GM19468 (cell line): ENCODE data around the gene ODAD3.
"Not testable (repeated sequence)": the region's sequence is repeated elsewhere in the genome, so short reads cannot be mapped to it uniquely, and the experiment has no call there.

Source experiments
- ATAC-seq: cut with Tn5 transposase; IDR thresholded peaks from one replicate; pipeline ENCODE4 v1.9.1; 2021; ENCODE audit warnings: mild to moderate bottlenecking, moderate library complexity, moderate number of reproducible peaks; ENCODE audit not compliant: unreplicated experiment; ENCODE audit errors: extremely low read depth

ODAD3 gene

GRCh38 chr19:11435057-11435832 is at the start of gene ODAD3, which contains the start of gene PRKCSH:
Gene ODAD3 (minus strand): TSS chr19:11435121. CDS start chr19:11435016, 105 bp downstream.
Gene PRKCSH (plus strand): TSS chr19:11435635. CDS start chr19:11436118, 483 bp downstream.
- peak; percentile 82 for ATAC-seq

- no peak for ATAC-seq
Measured at GRCh38 chr19:11483366-11484111, 48.6 kb upstream of the ODAD3 start.

DNA sequence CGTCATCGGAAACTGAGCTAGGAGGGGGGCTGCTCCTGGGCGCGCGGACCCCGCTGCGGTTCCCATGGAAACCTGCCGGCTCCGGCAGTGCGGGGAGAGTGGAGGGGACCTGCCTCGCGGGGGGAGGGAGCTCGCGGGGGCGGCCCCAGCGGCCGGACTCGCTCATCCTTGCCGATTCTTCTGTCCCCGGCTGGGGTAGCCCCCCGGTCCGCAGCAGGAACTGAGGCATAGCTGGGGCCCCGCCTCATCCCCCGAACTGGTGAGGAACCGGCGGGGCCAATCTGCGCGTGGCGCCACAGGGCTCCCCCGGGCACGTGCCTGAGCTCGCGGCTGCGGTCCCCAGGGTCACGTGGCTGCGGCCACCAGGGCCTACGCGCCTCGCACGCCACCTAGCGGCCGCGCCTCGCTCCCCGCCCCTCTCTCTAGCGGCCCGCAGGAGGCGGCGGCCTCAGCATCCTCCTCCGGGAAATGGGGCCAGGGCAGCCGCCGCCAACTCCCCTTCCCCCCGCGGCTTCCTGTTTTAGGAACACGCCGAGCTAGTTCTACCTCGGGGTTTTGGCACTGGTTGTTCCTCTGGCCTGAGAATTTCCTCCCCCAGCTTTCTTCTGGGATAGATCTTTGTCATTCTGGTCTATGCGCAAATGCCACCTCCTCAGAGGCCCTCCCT is 47.6 kb upstream of the ODAD3 start:
- ATAC-seq = peak; percentile 35

- no peak for ATAC-seq
Measured at GRCh38 chr19:11481534-11482383, 46.8 kb upstream of the ODAD3 start.

- ATAC-seq = no peak
Measured at GRCh38 chr19:11480715-11481533, 46.0 kb upstream of the ODAD3 start, which contains the start of gene ELAVL3. Gene ELAVL3 (minus strand): TSS chr19:11481046. CDS start chr19:11480608, 438 bp downstream.

GRCh38 chr19:11479898-11480714 is 45.2 kb upstream of the ODAD3 start:
- no peak for ATAC-seq

- no peak for ATAC-seq
Measured at GRCh38 chr19:11479090-11479897, 44.4 kb upstream of the ODAD3 start.

- no peak for ATAC-seq
Measured at GRCh38 chr19:11478167-11479089, 43.5 kb upstream of the ODAD3 start.

- ATAC-seq = no peak
Measured at GRCh38 chr19:11475861-11476260, 40.9 kb upstream of the ODAD3 start.

GRCh38 chr19:11475343-11475742 is 40.4 kb upstream of the ODAD3 start:
- not testable (repeated sequence) for ATAC-seq

DNA sequence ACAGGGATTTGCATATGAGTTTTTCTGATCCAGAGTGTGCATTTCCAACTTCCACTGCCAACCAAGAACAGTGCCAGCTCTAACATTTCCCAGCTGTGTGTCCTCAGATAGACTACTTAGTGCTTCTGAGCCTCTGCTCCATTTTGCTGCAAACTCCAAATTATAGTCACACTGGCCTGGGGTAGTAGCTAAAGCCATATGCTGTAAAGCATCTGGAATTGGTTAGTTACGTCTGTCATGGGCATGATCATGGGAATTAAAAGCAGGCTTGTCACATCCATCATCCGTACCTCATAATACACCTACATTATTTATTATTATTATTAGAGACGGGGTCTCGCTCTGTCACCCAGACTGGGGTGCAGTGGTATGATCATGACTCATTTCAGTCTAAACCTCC is 38.8 kb upstream of the ODAD3 start:
- ATAC-seq = no peak

GRCh38 chr19:11468266-11468845 is 33.4 kb upstream of the ODAD3 start:
- not testable (repeated sequence) for ATAC-seq

DNA sequence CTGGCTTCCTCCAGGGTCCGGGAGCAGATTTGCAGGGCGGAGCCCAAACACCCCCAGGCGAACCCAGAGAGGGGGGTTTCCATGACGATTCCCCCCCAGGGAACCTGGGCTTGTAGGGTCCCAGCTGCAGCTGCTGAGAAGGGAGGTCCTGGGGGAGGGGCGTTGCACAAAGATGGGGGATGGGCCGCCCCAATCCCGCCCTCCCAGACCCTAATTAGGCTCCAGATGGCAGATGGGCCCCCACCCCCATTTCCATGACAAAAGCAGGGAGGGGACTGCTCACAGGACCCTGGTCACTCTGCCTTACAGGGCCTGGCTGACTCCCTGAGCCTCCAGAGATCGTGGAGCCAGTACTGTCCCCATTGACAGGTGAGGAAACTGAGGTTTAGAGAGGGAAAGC is 30.7 kb upstream of the ODAD3 start:
- ATAC-seq = no peak

DNA sequence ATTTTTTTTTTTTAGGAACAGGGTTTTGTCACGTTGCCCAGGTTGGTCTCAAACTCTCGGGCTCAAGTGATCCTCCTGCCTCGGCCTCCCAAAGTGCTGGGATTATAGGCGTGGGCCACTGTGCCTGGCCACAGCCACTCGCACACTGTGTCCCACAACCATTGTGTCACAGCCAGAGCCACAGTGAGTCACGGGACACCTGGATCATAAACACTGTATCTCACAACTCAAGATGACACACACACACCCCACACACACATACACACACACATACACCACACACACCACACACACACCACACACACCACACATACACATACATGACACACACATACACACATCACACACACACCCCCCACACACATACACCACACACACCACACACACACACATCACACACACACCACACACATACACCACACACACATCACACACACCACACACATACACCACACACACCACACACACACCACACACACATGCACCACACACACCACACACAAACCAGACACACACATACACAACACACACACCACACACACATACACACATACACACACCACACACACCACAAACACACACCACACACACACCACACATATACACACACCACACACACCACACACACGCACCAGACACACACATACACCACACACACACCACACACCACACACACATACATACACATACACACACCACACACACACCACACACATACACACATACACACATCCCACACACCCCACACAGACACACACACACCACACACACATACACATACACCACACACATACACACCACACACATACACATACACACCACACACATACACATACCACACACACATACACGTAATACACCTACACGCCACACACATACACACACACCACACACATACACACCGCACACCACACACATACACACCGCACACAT is 29.7 kb upstream of the ODAD3 start:
- ATAC-seq = no peak

- no peak for ATAC-seq
Measured at GRCh38 chr19:11463391-11463790, 28.5 kb upstream of the ODAD3 start.
